ENCODE results near the gene ARHGAP10. TPM values are rescaled to one million over a fixed set of nuclear protein-coding genes. Genes with fewer than 3 reads are reported as not detected.

ARHGAP10 gene
- total and polyA plus RNA-seq, 2 donors (not counting 1 experiment from before 2014, with no cell fraction given) = 0.10 to 0.34 TPM

GRCh38 chr4:147975325-147975724 is 243.4 kb downstream of the ARHGAP10 start:
- 100% methylated on average over 2 of the region's 3 CpGs for WGBS (ENCODE audit: insufficient coverage)
- Histone ChIP-seq H3K4me3 (ENCODE audit: control extremely low read depth in 1 of 5, extremely low read depth in 1 of 5, insufficient read depth in 1 of 5, low read depth in 2 of 5, low read length in 4 of 5) (no peak overlapping the region), H3K27me3 (replicated peaks in 1 of 4; ENCODE audit: control extremely low read depth in 1 of 4, control insufficient read depth in 3 of 4, insufficient read depth in 4 of 4, low read length in 3 of 4) (no peaks in the 10 kb centered on the region), H3K4me2 (replicated peaks; ENCODE audit: low read depth, low read length, poor library complexity, severe bottlenecking) (no peak overlapping the region), H3K36me3 (replicated peaks in 1 of 2; ENCODE audit: control extremely low read depth in 1 of 2, control insufficient read depth in 1 of 2, extremely low read depth in 1 of 2, insufficient read depth in 2 of 2, low read length in 1 of 2) (no peaks in the 10 kb centered on the region), H3K27ac (ENCODE audit: low read length in 2 of 2) (no peak overlapping the region), H4K20me1 (ENCODE audit: control insufficient read depth, insufficient read depth, low read length, poor library complexity, severe bottlenecking) (no peaks in the 10 kb centered on the region), H2AFZ (ENCODE audit: insufficient read depth, low read depth, low read length, poor library complexity, severe bottlenecking) (no peak overlapping the region), H3K9ac (ENCODE audit: low read length) (no peak overlapping the region), H3K79me2 (ENCODE audit: control insufficient read depth, insufficient read depth, low read length) (no peaks in the 10 kb centered on the region), H3K4me1 (ENCODE audit: control insufficient read depth in 2 of 2, insufficient read depth in 2 of 2, low read length in 2 of 2) (no peaks in the 10 kb centered on the region), H3K9me3 (ENCODE audit: control extremely low read depth in 1 of 3, control insufficient read depth in 2 of 3, insufficient read depth in 1 of 3, low read length in 2 of 3) (peaks cover 0 to 1% (median 0%) of the 10 kb centered on the region in 3 donors)
- ChIA-PET CTCF (no interaction called here), POLR2A (no interaction called here)
- no peaks in the 10 kb centered on the region for H3K4me1 Mint-ChIP-seq
- no peak for TF ChIP-seq EZH2 (IDR thresholded peaks at IDR 0.05; ENCODE audit: borderline replicate concordance, insufficient read depth, low read depth, low read length, poor library complexity, severe bottlenecking)
- no peak for TF ChIP-seq CTCF (IDR thresholded peaks at IDR 0.05)
- ATAC-seq (ENCODE audit: low read depth) (no peak), DNase-seq (no peak)
- intact Hi-C loops (cut with micrococcal nuclease) = no loop called here
- no peak overlapping the region for H3K4me3 Mint-ChIP-seq
- H3K27ac Mint-ChIP-seq = no peak overlapping the region
- peaks cover 2% of the 10 kb centered on the region for H3K9me3 Mint-ChIP-seq (ENCODE audit: insufficient read depth)
- H3K27me3 Mint-ChIP-seq = no peaks in the 10 kb centered on the region

GRCh38 chr4:147975933-147976928 is 244.3 kb downstream of the ARHGAP10 start:
- H4K20me1 ChIP-seq (ENCODE audit: control insufficient read depth, insufficient read depth, low read length, poor library complexity, severe bottlenecking) = no peaks in the 10 kb centered on the region
- H3K4me3 ChIP-seq (ENCODE audit: control extremely low read depth in 1 of 5, extremely low read depth in 1 of 5, insufficient read depth in 1 of 5, low read depth in 2 of 5, low read length in 4 of 5) = no peak overlapping the region
- H3K9ac ChIP-seq (ENCODE audit: low read length) = no peak overlapping the region
- peaks cover 2% of the 10 kb centered on the region for H3K9me3 Mint-ChIP-seq (ENCODE audit: insufficient read depth)
- H2AFZ ChIP-seq (ENCODE audit: insufficient read depth, low read depth, low read length, poor library complexity, severe bottlenecking) = no peak overlapping the region
- no peaks in the 10 kb centered on the region for H3K79me2 ChIP-seq (ENCODE audit: control insufficient read depth, insufficient read depth, low read length)
- no peaks in the 10 kb centered on the region for H3K4me1 Mint-ChIP-seq
- H3K36me3 ChIP-seq (replicated peaks in 1 of 2; ENCODE audit: control extremely low read depth in 1 of 2, control insufficient read depth in 1 of 2, extremely low read depth in 1 of 2, insufficient read depth in 2 of 2, low read length in 1 of 2) = no peaks in the 10 kb centered on the region
- H3K27me3 ChIP-seq (replicated peaks in 1 of 4; ENCODE audit: control extremely low read depth in 1 of 4, control insufficient read depth in 3 of 4, insufficient read depth in 4 of 4, low read length in 3 of 4) = no peaks in the 10 kb centered on the region
- POLR2A ChIA-PET = no interaction called here
- H3K4me2 ChIP-seq (replicated peaks; ENCODE audit: low read depth, low read length, poor library complexity, severe bottlenecking) = no peak overlapping the region
- CTCF ChIA-PET = no interaction called here
- no peaks in the 10 kb centered on the region for H3K4me1 ChIP-seq (ENCODE audit: control insufficient read depth in 2 of 2, insufficient read depth in 2 of 2, low read length in 2 of 2)
- H3K27ac ChIP-seq (ENCODE audit: low read length in 2 of 2) = no peak overlapping the region
- no peak for ATAC-seq (ENCODE audit: low read depth)
- intact Hi-C loops (cut with micrococcal nuclease) = no loop called here
- H3K4me3 Mint-ChIP-seq = no peak overlapping the region
- DNase-seq = no peak
- no peak overlapping the region for H3K27ac Mint-ChIP-seq
- no peak for TF ChIP-seq EZH2 (IDR thresholded peaks at IDR 0.05; ENCODE audit: borderline replicate concordance, insufficient read depth, low read depth, low read length, poor library complexity, severe bottlenecking)
- TF ChIP-seq CTCF (IDR thresholded peaks at IDR 0.05) = no peak
- H3K9me3 ChIP-seq (ENCODE audit: control extremely low read depth in 1 of 3, control insufficient read depth in 2 of 3, insufficient read depth in 1 of 3, low read length in 2 of 3) = peaks cover 0 to 1% (median 0%) of the 10 kb centered on the region in 3 donors
- H3K27me3 Mint-ChIP-seq = peaks cover 6% of the 10 kb centered on the region
- no CpG with 5 or more reads among the region's 2 CpGs for WGBS (ENCODE audit: insufficient coverage)

All from B cell (primary cell).